Muscle of back (tissue), 11 donors: Measurements from ENCODE around the gene CD38. TPM values are rescaled to one million over a fixed set of nuclear protein-coding genes. Genes with fewer than 3 reads are reported as not detected.
"Not testable (repeated sequence)": the region's sequence is repeated elsewhere in the genome, so short reads cannot be mapped to it uniquely, and the experiment has no call there.

Source experiments
- DNase-seq, 3 donors: peaks; one replicate each; pipeline versions ENCODE4 v3.0.0 to v3.0.0-alpha.2; 2013
- polyA plus RNA-seq, 10 donors: library from polyadenylated mRNA; unstranded; fragments of 120-200 nt; gene quantifications; one replicate each; pipeline ENCODE4 v1.2.1, GENCODE V29; 2013; ENCODE audit not compliant: insufficient read length in 10 of 10

The CD38 gene
- polyA plus RNA-seq, 10 donors, result 0.53 to 2.1 (median 1.1) TPM

DNA sequence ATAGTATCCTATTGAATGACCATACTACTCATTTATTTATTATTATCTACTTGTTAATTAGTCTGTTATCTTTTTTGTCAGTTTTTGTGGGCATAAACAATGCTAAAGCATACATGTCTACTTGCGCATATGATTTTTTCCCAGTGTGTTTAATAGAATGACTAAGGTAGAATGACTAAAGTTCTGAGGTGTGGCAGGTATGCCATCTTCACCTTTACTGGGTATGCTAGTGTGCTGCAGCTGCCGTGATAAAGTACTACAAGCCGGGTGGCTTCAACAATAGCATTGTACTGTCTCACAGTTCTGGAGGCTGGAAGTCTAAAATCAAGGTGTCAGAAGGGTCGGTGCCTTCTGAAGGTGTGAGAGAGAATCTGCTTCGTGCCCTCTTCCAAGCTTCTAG lies 19.2 kb downstream of the CD38 start:
- no peak for DNase-seq

DNA sequence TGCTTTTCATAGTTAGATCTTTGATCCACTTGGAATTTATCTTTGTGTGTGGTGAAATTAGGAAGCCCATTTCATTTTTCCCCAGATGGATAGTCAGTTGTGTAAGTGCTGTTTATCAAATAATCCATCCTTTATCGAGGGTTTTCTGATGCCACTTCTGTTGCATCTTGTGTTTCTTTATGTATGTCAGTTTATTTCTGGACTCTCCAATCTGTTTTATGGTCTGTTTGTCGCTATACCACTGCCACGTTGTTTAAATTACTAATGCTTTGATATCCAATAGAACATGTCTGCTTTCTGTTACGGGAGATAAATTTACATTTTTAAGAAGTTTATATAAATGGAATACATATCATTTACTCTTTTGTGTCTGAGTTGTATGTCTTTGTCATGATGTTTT lies 21.0 kb downstream of the CD38 start:
- no peak for DNase-seq

DNA sequence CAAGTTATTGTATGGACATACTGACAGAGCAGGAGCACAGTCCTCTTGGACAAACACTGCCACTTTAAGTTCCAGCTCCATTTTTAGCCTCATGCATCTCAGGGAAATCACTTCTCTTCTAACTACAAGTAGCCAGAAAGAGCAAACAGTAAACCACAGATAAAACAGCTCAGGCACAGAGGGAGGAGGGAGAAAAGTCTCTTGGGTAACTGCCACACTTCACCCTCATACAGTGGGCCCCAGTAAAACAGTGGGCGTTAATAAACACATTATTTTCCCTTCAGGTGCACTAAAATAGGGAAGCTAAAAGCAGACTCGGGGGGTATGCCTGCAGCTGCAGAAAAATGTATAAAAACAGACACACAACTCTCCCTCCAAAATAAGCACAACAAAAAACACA lies 21.6 kb downstream of the CD38 start:
- no peak for DNase-seq

DNA sequence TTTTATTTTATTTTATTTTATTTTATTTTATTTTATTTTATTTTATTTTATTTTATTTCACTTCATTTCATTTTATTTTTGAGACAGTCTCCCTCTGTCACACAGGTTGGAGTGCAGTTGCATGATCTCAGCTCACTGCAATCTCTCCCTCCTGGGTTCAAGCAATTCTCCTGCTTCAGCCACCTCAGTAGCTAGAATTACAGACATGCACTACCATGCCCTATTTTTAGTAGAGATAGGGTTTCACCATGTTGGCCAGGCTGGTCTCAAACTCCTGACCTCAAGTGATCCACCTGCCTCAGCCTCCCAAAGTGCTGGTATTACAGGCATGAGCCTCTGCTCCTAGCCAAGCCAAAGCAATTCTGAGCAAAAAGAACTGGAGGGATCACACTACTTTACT lies 24.4 kb downstream of the CD38 start:
- DNase-seq, result not testable (repeated sequence)

DNA sequence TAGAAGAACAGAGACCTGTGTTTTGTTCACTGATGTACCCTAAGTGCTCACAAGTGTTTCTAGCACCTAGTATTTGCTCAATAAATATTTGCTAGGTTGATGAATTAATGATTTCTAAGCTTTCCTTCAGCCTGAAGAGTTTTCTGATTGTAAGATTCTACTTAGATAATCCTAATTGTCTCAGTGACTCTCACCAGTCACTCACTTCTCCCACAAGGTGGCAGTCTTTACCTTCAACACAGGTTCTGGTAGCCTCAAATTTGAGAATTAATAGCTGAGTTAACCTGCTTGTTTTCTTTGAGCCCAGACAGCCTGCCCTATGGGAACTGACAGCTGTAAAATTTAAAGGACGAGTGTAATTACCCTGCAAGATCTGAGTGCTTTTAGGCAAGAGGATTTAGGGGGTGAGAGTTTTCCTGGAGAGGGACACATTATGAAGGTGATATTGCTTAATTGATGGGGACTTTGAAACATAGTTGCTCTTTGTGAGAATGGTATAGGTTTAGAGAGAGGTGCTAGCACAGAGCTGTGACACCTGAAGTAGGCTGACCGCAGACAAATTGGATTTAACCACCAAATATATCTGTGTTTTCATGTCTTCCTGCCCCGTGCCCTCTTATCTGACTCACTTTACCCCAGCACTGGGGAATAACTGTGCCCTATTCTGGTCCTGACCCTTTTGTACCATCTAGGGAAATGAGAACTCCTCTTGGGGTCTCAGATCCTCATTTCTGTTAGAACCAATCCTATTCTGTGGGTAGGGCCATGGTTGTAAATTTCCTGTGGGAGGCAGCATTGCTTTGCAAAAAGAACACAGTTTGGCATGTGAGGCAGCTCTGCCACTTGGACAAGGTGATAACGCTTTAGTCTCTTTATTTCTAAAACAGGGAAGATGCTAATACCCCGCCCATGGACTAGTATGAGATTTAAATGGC lies 27.7 kb downstream of the CD38 start:
- DNase-seq, result peak; percentile 46 to 71 (median 54)

DNA sequence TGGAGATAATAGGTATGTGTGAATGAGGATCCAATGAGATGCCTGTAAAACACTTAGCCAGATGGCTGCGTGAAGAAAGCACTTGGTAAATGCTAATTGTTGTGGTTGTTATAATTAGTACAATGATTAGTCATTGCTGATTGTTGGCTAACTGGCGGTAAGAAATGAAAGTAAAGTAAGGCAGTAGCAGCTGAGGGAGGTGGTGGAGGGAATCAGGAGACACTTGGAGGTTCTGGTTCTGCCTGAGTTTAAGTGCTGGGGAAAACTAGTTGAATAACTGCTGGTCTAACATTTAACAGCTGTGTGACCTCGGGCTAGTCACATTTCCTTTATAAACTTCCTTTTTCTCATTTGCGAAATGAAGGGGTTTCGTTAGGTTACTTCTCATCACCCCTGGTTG lies 30.9 kb downstream of the CD38 start:
- DNase-seq, result no peak

DNA sequence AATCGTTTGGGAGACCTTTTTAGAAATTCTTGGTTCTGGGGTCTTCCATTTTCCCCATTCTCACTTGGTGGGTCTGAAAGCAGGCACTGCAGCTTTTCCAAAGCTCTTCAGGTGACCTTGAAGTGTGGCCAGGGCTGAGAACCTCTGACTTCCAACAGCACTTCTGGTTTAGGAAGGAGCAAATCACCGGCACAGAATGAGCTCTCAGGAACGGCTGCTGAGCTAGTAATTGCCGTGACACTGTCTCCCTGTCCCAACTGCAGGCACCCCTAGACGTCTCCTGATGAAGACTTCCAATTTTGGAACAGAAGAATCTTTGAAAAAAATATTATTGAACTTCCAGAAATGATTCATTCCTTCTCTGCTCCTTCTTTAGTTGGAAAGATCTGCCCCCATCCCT lies 31.3 kb downstream of the CD38 start:
- DNase-seq, result no peak

DNA sequence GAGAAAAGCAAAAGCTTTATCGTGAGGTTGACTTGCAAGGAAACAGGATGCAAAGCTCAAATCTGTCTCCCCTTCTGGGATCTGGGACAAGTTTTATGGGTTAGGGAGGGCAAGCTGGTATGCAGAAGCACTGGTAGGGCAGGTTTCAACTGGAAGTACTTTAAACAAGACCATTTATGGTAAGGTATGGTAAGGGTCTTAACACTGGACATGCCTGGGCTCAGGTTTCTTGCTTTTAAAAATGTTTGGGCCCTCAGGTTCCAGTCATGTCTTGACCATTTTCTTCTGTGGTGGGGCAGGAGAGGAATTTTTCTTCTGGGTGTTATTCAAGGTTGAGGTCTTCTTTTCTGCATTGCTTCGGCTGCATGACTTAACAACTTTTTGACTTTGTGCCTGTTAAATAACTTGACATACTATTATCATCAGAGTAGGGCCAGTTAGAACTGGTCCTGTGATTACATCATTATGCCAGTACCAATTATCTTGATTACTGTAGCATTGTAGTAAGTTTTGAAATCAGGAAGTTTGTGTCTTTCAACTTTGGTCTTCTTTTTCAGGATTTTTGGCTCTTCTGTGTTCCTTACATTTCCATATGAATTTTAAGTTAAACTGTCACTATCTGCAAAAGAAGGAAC lies 33.7 kb downstream of the CD38 start:
- no peak for DNase-seq

DNA sequence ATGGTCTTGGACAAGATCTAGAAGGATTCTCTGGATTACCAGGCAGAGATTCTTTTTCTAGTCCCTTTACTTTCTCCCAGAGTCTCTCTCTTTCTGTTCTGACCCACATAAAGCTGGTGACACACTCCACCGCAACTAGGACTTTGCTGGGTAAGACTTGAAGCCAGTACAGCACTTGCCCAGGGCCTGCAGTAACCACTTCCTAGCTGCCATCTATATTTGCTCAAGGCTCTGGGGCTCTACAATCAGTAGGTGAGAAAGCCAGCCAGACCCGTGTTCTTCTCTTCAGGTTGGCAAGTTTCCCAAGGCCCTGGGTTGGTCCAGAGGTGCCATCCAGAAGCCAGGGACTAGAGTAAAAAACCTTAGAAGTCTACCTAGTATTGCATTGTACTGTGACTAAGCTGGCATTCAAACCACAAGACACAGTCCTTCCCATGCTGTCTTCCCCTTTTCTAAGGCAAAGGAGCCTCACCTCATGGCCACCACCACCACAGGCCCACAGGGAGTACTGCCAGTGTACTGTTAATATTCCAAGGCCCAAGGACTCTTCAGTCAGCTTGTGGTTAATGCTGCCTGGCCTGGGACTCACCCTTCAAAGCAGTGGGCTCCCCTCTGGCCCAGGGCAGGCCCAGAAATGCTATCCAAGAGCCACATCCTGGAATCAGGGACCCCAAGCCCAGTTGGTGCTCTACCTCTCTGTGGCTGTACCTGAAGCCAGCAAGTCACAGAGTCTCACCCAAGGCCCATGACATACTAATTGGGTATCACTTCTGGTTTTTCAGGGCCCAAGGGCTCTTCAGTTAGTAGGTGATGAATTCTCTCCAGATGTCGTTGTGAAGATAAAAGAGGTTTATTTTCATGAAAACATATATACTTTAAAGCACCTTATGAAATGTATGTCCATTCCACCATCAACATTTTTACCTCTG lies 54.7 kb downstream of the CD38 start:
- DNase-seq, result no peak

DNA sequence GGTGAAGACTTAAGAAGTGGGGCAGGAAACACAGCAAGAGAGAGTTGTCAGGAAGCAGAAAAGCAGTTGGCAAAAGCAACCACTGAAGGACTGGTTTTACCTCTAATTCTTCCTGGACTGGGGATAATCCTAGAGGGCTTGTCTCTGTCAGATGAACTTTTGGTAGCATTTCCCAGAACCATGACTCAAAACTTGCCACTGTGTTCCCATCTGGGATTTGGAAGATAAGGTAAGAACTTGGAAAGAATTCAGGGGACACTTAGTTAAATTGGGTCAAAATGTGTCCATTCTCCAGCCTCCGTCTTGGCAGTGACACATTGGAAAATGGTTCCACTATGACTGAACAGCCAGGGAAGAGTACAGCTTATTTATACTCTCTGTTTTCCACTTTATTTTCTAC lies 55.7 kb downstream of the CD38 start:
- no peak for DNase-seq

DNA sequence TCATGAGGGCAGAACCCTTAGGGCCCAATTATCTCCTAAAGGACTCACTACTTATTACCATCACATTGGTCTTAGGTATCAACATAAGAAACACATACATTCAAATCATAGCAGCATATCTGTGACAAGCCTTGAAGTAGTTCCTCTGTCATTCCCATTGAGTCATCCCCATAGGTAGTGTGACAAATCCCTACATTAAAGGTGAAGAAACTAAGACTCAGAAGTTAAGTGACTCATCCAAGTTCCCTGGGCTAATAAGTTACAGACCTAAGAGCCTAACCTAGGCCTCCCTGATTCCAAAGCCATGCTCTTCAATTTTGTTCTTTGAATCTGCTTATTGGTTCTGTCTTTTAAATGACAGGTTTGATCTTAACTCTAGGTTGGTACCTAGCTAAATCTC lies 58.2 kb downstream of the CD38 start:
- DNase-seq, result no peak

DNA sequence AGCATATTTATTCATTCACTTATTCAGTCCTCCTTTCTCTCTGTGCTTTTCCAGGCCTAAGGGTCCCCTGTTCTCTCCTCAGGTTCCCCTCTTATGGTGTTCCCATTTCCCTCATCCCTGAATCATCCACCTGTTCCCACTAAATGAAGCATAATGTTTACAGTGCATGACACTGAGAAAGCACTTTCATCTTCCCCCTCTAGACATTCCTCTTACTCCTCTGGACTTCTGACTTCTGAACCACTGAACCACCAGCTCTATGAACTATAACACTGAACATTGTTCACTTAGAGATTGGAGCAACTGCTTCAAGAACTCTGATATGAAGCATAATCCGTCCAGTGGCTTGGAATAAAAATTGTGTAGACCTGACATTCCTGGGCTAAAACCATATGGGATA lies 59.5 kb downstream of the CD38 start:
- DNase-seq, result no peak

DNA sequence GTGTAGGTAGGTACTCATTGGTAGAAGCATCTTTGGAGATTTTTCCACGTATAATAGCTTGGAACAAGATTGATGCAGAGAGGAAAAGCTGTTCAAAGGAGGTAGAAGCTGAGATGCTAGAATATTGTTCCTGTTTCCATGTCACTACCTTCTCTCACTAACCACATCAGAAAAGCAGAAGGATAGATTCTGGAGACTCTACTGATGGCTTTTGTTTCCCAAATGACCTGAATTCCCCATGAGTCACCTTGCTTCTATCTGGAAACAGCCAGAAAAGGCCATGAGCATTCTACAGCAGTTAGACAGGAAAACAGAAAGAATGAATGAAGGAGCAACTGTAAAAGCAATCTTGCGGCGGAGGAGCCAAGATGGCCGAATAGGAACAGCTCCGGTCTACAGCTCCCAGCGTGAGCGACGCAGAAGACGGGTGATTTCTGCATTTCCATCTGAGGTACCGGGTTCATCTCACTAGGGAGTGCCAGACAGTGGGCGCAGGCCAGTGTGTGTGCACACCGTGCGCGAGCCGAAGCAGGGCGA lies 63.1 kb downstream of the CD38 start:
- DNase-seq, result not testable (repeated sequence)

DNA sequence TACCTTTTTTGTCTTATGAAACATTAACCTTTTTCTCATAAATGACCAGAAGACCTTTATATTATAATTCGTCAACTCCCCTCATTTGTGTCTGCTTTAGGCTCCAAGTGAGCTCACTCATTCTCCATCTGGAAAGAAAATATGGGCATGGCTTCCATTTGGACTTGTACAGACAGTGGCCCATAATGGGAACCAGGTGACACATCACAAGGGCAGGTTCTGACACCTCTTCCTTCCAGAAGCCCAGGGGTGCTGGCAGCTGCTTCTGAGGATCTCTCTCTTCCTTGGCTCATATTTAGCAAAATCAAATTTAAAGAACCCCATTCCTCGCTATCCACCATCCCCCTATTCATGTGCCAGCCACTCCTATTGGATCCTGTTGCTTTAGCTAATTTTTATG lies 69.6 kb downstream of the CD38 start:
- DNase-seq, result no peak

DNA sequence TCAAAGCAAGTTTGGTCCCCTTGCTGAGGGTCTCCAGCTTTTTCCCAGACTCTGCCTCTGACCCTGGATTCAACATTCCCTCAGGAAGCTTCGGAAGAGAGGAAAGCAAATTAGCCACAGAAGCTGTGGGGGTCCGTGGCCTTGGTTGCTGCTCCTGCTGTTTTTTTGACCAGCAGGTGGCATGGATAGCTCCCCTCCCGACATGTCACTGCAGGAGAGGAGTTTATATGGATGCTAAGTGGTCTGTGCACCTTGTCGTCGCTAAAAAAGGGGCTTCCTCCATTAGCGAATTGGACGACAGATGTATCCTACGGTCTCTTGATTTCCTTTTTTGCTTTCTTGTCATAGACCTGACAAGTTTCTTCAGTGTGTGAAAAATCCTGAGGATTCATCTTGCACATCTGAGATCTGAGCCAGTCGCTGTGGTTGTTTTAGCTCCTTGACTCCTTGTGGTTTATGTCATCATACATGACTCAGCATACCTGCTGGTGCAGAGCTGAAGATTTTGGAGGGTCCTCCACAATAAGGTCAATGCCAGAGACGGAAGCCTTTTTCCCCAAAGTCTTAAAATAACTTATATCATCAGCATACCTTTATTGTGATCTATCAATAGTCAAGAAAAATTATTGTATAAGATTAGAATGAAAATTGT lies 70.2 kb downstream of the CD38 start:
- DNase-seq, result no peak

DNA sequence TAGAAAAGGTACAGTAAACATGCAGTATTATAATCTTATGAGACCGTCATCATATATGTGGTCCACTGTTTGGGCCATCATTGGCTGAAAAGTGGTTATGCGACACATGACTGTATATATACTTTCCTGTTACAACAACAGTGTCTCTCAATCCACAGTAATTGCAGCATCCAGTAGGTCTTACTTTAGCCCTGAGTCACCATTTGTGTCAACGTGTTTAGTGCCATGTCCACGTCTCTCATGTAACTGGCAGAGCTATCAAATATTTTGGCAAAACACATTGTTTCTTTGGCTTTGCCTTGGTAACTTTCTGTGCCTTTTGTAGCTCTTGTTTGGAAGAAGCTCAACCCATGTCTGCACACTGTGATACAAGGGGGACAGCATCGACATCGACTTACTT lies 73.8 kb downstream of the CD38 start:
- no peak for DNase-seq

DNA sequence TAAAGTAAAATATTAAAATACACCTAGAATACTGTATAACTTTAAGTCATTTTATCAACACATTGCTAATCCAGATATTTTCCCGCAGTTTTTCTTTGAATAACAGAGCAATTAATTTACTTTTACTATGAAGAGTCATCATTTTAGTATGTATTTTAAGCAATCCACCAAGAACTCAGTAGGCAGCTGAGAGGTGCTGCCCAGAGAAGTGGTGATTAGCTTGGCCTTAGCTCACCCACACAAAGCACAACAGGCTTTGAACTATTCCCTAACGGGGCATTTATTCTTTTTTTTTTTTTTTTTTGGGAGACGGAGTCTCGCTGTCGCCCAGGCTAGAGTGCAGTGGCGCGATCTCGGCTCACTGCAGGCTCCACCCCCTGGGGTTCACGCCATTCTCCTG lies 74.4 kb downstream of the CD38 start:
- DNase-seq, result no peak

DNA sequence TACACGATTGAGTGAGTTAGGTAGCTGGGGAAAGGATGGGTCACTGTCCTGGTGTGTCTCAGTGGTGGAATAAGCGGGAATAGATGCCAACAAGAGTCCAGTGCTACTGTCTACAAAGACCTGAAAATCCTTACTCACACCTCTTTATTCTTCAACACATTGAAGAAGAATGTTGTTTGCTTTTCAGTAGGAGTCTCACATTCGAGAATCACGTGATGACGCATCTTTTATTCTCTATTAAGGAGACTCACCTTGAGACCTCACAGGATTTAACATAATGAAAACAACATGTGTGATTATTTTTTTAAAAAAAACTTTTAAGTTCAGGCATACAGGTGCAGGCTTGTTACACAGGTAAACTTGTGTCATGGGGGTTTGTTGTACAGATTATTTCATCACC lies 75.2 kb downstream of the CD38 start:
- no peak for DNase-seq

DNA sequence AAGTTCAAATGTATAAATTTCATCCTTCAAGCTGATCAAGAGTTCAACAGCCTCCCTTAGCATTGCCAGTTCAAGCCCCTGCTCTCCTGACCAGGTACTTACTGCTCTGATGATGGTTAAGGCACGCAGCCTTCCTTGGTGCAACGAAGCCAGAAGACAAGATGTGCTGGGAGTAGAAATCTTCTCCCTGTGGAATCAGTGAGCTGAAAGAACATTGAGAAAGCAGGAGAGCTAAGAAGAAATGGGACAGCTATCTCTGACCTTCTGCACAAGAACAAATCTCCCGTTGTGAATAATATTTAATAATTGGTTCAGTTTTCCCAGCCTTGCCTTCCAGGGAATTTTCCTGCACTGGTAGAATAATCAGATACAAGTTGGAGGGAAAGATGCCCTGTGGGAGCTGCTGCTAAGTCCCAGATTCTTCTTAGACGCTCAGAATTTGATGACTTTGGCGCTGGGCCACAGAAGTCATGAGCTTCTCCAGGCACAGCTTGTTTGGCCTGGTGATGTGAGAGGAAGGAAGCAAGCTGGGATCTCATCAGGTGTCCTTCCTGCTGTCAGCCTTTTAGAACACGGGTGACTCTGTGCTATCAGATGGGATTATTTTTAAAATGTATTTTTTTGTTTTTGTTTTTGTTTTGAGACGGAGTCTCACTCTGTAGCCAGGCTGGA lies 77.8 kb downstream of the CD38 start:
- peak; percentile 6 to 47 (median 14) for DNase-seq

DNA sequence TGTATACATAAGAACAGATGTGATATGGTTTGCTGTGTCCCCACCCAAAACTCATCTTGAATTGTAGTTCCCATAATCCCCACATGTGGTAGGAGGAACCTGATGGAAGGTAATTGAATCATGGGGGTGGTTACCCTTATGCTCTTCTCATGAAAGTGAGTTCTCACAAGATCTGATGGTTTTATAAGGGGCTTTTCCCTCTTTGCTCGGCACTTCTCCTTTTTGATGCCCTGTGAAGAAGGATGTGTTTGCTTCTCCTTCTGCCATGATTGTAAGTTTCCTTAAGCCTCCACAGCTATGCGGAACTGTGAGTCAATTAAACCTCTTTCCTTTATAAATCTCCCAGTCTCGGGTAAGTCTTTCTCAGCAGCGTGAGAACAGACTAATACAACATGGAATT lies 83.1 kb downstream of the CD38 start:
- DNase-seq, result not testable (repeated sequence)
